Adrenal gland (tissue), 12 donors: ENCODE results near the gene CSHL1. TPM values are rescaled to one million over a fixed set of nuclear protein-coding genes. Genes with fewer than 3 reads are reported as not detected.

Experiments
- DNase-seq, 7 donors: peaks; one replicate each; pipeline ENCODE4 v3.0.0-alpha.2; 2019 to 2020
- H3K27ac ChIP-seq, 5 donors: fragments of 200-600 bp; sonication (generic) in 4 of 5; 1 replicate in 3 of 5; 2 replicates in 2 of 5; pipeline versions ENCODE4 v1.5.1 to v1.8.0; 2016 to 2020; ENCODE audit warnings: mild to moderate bottlenecking in 1 of 5
- H3K27me3 ChIP-seq: fragments of 200-600 bp; 2 replicates; pipeline ENCODE4 v1.8.0; 2021
- H3K36me3 ChIP-seq, 2 donors: fragments of 200-600 bp; replicated peaks in 1 of 2; 1 replicate in 1 of 2; 2 replicates in 1 of 2; pipeline versions ENCODE4 v1.5.1 to v1.8.0; 2018 to 2022
- H3K4me1 ChIP-seq, 2 donors: fragments of 200-600 bp; replicated peaks in 1 of 2; 1 replicate in 1 of 2; 2 replicates in 1 of 2; pipeline versions ENCODE4 v1.5.1 to v1.8.0; 2018 to 2021
- H3K4me3 ChIP-seq, 4 donors: fragments of 200-600 bp; sonication (generic) in 3 of 4; one replicate each; pipeline ENCODE4 v1.5.1; 2016 to 2018
- H3K9me3 ChIP-seq, 3 donors: fragments of 200-600 bp; sonication (generic) in 1 of 3; replicated peaks in 1 of 3; 1 replicate in 2 of 3; 2 replicates in 1 of 3; pipeline versions ENCODE4 v1.5.1 to v1.8.0; 2016 to 2021
- CTCF ChIP-seq, 6 experiments: fragments of 450-650 bp in 4 of 6; fragments of 200-600 bp in 2 of 6; sonication (generic) in 1 of 6; IDR thresholded peaks; 1 replicate in 5 of 6; 2 replicates in 1 of 6; pipeline versions ENCODE4 v1.5.1 to v1.8.0; 2016 to 2021; ENCODE audit warnings: antibody characterized with exemption in 6 of 6, mild to moderate bottlenecking in 2 of 6, moderate library complexity in 1 of 6
- POLR2A ChIP-seq, 2 donors: fragments of 450-650 bp; IDR thresholded peaks; one replicate each; pipeline ENCODE4 v1.6.1; 2017; ENCODE audit warnings: antibody characterized with exemption in 2 of 2, mild to moderate bottlenecking in 2 of 2, moderate library complexity in 1 of 2
- WGBS, 4 donors: extraction: QIAGEN DNeasy Blood & Tissue Kit in 2 of 4; methylation state at CpG; one replicate each; pipeline versions ENCODE4 v1.1.5 to v1.1.7; 2013 to 2017; 5-methylcytosine and 5-hydroxymethylcytosine counted together
- intact Hi-C, 2 donors: fragments of 100-400 bp; cut with DNase I; formaldehyde crosslinking; loops; one replicate each; pipeline versions ENCODE4 v1.14.1 to v1.15.0; 2022 to 2023
- polyA plus RNA-seq, 3 donors: library from polyadenylated mRNA; stranded (reverse); fragments of 200-250 nt in 2 of 3; fragments of 350-450 nt in 1 of 3; fragmentation: Illumina TruSeq in 1 of 3; extraction: RNeasy Lipid Tissue Mini Kit (QIAGEN cat#74804) in 1 of 3; gene quantifications; one replicate each; pipeline ENCODE4 v1.2.3, GENCODE V29; 2013 to 2014
- total RNA-seq, 9 donors: library from RNA; depleted of rRNA in 4 of 9; stranded (reverse); fragments of >200 nt in 4 of 9; fragments of 120-200 nt in 1 of 9; fragmentation: NEBNext Ultra II Directional in 1 of 9; extraction: Animal tissue kit (Norgen Biotek cat#: 25700) in 1 of 9; gene quantifications; one replicate each; pipeline versions ENCODE4 v1.1.0 to v1.2.4, GENCODE V29; 2013 to 2023
- donor health status: healthy with polysubstance abuse.
- donor health status: Bipolar disorder and iron deficiency.
- donor health status: DM: yes; HTN: yes; CAD: no.
- donor health status: DM: no; HTN: no; CAD: no.
- donor health status: DM: no; HTN: no; CAD: no.
- donor health status: DM: yes; HTN: yes; CAD: no.

CSHL1 gene
- total and polyA plus RNA-seq, 12 donors, result not detected

- TF ChIP-seq POLR2A (IDR thresholded peaks at IDR 0.05), result no peak
- Histone ChIP-seq H3K36me3 (no peaks in the 10 kb centered on the region), H3K4me3 (no peak overlapping the region), H3K9me3 (no peaks in the 10 kb centered on the region), H3K27me3 (no peaks in the 10 kb centered on the region), H3K27ac (no peak overlapping the region), H3K4me1 (peaks cover 0 to 5% of the 10 kb centered on the region in 2 donors)
- intact Hi-C loops, result no loop called here
- no peak for DNase-seq
- WGBS, 4 donors, result 74 to 100% (median 80%) methylated on average over 2 to 4 of the region's 4 CpGs
Observed at GRCh38 chr17:63955791-63956190, 44.7 kb upstream of the CSHL1 start.

GRCh38 chr17:63955232-63955631 lies 44.2 kb upstream of the CSHL1 start:
- H3K4me3 ChIP-seq, result no peak overlapping the region
- 83 to 86% (median 86%) methylated on average over 11 of the region's 11 CpGs for WGBS, 4 donors
- no peaks in the 10 kb centered on the region for H3K36me3 ChIP-seq
- H3K27me3 ChIP-seq, result no peaks in the 10 kb centered on the region
- no peak overlapping the region for H3K27ac ChIP-seq
- intact Hi-C loops, result no loop called here
- H3K9me3 ChIP-seq, result no peaks in the 10 kb centered on the region
- H3K4me1 ChIP-seq, result peaks cover 0 to 5% of the 10 kb centered on the region in 2 donors
- DNase-seq, result no peak
- no peak for TF ChIP-seq POLR2A (IDR thresholded peaks at IDR 0.05)
- TF ChIP-seq CTCF (IDR thresholded peaks at IDR 0.05), result no peak

GRCh38 chr17:63954402-63955063 lies 43.5 kb upstream of the CSHL1 start:
- WGBS, 4 donors, result 61 to 74% (median 64%) methylated on average over 9 to 11 of the region's 11 CpGs
- Histone ChIP-seq H3K27ac (no peak overlapping the region), H3K27me3 (no peaks in the 10 kb centered on the region), H3K9me3 (no peaks in the 10 kb centered on the region), H3K36me3 (no peaks in the 10 kb centered on the region), H3K4me1 (peaks cover 0 to 5% of the 10 kb centered on the region in 2 donors), H3K4me3 (no peak overlapping the region)
- TF ChIP-seq POLR2A (IDR thresholded peaks at IDR 0.05) (no peak), CTCF (IDR thresholded peaks at IDR 0.05) (no peak)
- intact Hi-C loops, result no loop called here
- no peak for DNase-seq

GRCh38 chr17:63950940-63951907 lies 40.2 kb upstream of the CSHL1 start:
- no peaks in the 10 kb centered on the region for H3K9me3 ChIP-seq
- no peaks in the 10 kb centered on the region for H3K36me3 ChIP-seq
- WGBS, 4 donors, result 83 to 91% (median 88%) methylated on average over 16 to 29 of the region's 29 CpGs
- no peak overlapping the region for H3K27ac ChIP-seq
- no peaks in the 10 kb centered on the region for H3K27me3 ChIP-seq
- intact Hi-C loops, result no loop called here
- H3K4me1 ChIP-seq, result peaks cover 0 to 2% of the 10 kb centered on the region in 2 donors
- DNase-seq, result no peak
- no peak overlapping the region for H3K4me3 ChIP-seq
- no peak for TF ChIP-seq CTCF (IDR thresholded peaks at IDR 0.05)
